Cardiac fibroblast (primary cell): ENCODE data around the gene ANTKMT.
"Not testable (repeated sequence)": the region's sequence is repeated elsewhere in the genome, so short reads cannot be mapped to it uniquely, and the experiment has no call there.

Experiments
- DNase-seq, 2 donors: peaks; one replicate each; pipeline versions ENCODE4 v3.0.0 to v3.0.0-alpha.2; 2010; ENCODE audit warnings: low read depth in 2 of 2
- H3K4me3 ChIP-seq, 2 donors: replicated peaks in 1 of 2; 1 replicate in 1 of 2; 2 replicates in 1 of 2; pipeline ENCODE4 v1.5.1; 2011; ENCODE audit warnings: low read depth in 2 of 2, low read length in 2 of 2, mild to moderate bottlenecking in 2 of 2, moderate library complexity in 1 of 2
- TF ChIP-seq, protein P1 (sequence below): IDR thresholded peaks from one replicate; pipeline ENCODE4 v1.5.1; 2011; ENCODE audit warnings: low read depth, mild to moderate bottlenecking, low read length, inconsistent platforms

ANTKMT gene

GRCh38 chr16:686459-687260 is 34.3 kb upstream of the ANTKMT start:
- TF ChIP-seq, protein P1, sequence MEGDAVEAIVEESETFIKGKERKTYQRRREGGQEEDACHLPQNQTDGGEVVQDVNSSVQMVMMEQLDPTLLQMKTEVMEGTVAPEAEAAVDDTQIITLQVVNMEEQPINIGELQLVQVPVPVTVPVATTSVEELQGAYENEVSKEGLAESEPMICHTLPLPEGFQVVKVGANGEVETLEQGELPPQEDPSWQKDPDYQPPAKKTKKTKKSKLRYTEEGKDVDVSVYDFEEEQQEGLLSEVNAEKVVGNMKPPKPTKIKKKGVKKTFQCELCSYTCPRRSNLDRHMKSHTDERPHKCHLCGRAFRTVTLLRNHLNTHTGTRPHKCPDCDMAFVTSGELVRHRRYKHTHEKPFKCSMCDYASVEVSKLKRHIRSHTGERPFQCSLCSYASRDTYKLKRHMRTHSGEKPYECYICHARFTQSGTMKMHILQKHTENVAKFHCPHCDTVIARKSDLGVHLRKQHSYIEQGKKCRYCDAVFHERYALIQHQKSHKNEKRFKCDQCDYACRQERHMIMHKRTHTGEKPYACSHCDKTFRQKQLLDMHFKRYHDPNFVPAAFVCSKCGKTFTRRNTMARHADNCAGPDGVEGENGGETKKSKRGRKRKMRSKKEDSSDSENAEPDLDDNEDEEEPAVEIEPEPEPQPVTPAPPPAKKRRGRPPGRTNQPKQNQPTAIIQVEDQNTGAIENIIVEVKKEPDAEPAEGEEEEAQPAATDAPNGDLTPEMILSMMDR: no peak
- DNase-seq: no peak
- no peak overlapping the region for H3K4me3 ChIP-seq

DNA sequence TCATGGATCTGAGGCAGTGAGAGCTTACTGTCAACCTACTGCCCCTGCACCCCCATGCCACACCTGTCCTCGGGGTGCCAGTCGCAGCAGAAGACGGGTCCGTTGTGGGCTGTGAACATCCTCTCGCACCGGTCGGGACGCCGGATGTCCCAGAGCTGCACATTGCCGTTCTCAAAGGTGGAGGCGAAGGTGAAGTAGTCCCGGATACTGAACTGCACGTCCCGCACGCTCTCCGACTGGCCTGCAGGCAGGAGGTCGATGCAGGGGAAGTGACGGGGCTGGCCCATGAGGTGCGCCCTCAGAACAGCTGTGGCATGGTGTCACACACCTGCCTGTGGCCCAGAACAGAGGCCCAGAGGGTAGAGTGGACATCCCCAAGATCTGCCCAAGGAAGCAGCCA is 33.4 kb upstream of the ANTKMT start:
- no peak for DNase-seq
- TF ChIP-seq, protein P1: no peak
- H3K4me3 ChIP-seq: no peak overlapping the region

DNA sequence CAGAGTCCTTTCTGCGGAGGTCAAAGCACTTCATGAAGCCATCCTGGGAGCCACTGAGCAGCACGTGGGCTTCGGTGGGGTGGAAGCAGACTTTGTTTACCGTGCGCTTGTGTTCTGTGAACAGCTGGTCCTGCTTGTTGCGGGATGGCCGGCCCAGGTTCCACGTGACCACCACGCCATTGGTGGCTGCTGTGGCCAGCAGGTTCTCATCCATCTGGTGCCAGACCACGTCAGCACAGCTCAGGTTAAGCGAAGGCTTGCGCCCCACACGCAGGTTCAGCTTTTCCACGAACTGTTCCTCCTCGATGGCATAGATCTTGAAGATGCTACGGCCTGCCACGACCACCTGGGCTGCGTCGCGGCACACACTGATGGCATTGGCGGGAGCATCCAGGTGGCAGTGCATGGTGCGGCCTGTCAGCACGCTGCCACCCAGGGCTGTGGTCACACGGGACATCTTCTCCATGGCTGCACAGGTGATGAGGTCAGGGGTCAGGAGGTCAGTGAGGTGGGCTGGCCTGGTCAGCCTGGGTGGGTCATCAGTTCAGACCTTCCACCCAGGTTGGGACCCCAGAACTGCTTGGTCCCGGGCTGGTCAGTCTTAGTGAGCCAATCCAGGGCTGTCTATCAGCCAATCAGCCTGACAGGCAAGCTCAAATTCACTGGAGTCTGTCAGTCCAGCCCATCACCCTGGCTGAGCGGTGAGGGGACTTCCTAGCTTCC is 31.6 kb upstream of the ANTKMT start:
- peak overlapping the region; percentile 68 to 91 for H3K4me3 ChIP-seq
- TF ChIP-seq, protein P1: no peak
- DNase-seq: no peak

DNA sequence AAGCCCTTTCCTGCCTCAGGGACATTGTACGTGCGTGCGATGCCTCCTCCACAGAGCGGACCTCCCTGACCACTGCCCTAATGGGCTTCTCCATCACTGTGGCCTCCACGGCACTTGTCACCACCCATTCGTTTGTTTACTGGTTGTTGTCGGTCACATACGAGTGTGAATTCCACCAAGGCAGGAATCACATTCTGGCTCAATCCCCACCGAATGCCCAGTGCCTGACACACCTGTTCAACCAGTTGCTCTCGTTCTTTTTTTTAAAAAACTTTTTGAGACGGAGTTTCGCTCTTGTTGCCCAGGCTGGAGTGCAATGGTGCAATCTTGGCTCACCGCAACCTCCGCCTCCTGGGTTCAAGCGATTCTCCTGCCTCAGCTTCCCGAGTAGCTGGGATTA is 29.7 kb upstream of the ANTKMT start:
- DNase-seq, H3K4me3 ChIP-seq: not testable (repeated sequence)

DNA sequence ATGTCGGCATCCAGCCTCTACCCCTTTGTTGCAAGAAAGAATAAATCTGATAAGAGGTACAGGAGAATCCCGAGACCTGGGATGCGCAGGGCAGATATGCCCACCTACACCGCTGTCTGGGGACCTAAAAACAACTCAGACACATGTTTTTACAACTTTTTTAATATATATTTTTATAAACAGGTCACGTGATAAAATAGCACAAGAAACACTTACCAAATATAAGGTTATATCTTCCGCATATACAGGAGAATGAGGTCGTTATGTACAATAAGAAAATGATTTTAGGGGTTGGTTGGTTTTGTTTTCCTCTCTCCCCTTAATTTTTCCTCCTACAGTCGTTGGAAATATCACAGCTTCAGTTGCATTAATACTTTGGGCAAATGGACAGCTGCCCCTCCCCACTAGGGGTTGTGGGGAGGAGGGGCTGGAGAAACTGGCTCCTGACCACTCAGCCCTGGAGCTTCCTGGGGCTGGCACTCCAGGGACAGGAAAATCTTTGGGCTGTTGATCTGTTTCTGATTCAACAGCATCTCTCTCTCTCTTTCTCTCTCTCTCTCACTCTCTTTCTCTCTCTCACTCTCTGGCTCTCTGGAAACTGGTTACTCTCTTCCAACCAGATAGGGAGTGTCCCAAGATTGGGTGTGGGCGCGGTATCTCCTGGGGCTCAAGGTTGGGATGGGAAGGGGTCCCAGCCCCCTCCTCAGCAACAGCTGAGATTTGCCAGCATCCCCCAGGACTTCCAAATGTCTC is 28.4 kb upstream of the ANTKMT start:
- TF ChIP-seq, protein P1: no peak
- H3K4me3 ChIP-seq: no peak overlapping the region
- DNase-seq: no peak

GRCh38 chr16:693364-693763 is 27.6 kb upstream of the ANTKMT start:
- TF ChIP-seq, protein P1: no peak
- no peak overlapping the region for H3K4me3 ChIP-seq
- DNase-seq: no peak

- no peak for DNase-seq
- no peak overlapping the region for H3K4me3 ChIP-seq
- TF ChIP-seq, protein P1: no peak
These were observed 27.2 kb upstream of the ANTKMT start for GRCh38 chr16:693766-694165.
